ENCODE data around the gene SIRT4. TPM values are rescaled to one million over a fixed set of nuclear protein-coding genes. Genes with fewer than 3 reads are reported as not detected.

SIRT4 gene
- total RNA-seq, 1 donor from 2014 or later = not detected

DNA sequence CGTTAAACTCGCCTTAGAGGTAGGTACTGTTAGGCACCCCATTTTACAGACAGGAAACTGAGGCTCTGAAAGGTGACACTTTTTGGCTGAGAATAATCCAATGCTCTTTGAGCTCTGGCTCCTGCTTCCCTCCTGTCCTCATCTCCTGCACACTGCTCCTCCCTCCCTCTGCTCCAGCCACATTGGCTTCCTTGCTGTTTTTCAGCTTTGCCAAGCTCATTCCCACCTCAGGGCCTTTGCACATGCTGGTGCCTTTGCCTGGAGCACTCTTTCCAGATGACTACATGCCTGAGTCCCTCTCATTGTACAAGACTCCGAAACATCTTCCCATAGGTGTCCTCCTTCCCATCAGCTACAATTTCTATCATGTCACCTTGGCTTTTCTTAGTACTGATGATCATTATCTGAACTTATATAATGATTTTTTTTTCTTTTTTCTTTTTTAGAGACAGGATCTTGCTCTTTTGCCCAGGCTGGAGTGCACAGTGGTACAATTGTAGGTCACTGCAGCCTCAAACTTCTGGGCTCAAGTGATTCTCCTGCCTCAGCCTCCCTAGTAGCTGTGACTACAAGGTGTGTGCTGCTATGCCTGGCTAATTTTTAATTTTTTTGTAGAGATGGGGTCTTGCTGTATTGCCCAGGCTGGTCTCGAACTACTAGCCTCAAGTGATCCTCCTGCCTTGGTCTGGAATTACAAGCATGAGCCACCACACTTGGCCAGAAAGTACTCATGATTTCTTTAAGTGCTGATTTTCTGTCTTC lies 51.6 kb downstream of the SIRT4 start:
- no peak overlapping the region for H3K4me3 ChIP-seq
- no peaks in the 10 kb centered on the region for H3K36me3 ChIP-seq
- H3K27me3 ChIP-seq = no peaks in the 10 kb centered on the region
- H3K4me1 ChIP-seq = no peaks in the 10 kb centered on the region
- TF ChIP-seq POLR2AphosphoS5 (IDR thresholded peaks at IDR 0.05; ENCODE audit: insufficient read depth in 1 of 2, low read depth in 1 of 2) = no peak
- H3K27ac ChIP-seq = no peak overlapping the region
- DNase-seq (ENCODE audit: extremely low spot score in 2 of 2) = no peak
- intact Hi-C loops (cut with DNase I) = no loop called here
- no peaks in the 10 kb centered on the region for H3K9me3 ChIP-seq

- no peak for TF ChIP-seq POLR2A (IDR thresholded peaks at IDR 0.05)
- TF ChIP-seq, protein P1, sequence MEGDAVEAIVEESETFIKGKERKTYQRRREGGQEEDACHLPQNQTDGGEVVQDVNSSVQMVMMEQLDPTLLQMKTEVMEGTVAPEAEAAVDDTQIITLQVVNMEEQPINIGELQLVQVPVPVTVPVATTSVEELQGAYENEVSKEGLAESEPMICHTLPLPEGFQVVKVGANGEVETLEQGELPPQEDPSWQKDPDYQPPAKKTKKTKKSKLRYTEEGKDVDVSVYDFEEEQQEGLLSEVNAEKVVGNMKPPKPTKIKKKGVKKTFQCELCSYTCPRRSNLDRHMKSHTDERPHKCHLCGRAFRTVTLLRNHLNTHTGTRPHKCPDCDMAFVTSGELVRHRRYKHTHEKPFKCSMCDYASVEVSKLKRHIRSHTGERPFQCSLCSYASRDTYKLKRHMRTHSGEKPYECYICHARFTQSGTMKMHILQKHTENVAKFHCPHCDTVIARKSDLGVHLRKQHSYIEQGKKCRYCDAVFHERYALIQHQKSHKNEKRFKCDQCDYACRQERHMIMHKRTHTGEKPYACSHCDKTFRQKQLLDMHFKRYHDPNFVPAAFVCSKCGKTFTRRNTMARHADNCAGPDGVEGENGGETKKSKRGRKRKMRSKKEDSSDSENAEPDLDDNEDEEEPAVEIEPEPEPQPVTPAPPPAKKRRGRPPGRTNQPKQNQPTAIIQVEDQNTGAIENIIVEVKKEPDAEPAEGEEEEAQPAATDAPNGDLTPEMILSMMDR (IDR thresholded peaks at IDR 0.05) = peak; percentile 69 to 86 (median 84)
- no peak for DNase-seq (ENCODE audit: extremely low spot score in 2 of 2)
- H3K4me3 ChIP-seq = no peak overlapping the region
- no peaks in the 10 kb centered on the region for H3K27me3 ChIP-seq
- no peaks in the 10 kb centered on the region for H3K9me3 ChIP-seq
- H3K27ac ChIP-seq = no peak overlapping the region
- H3K4me1 ChIP-seq = peaks cover 5% of the 10 kb centered on the region
- intact Hi-C loops (cut with DNase I) = loop anchor here (5.0 kb wide), 1 partner anchor 71 kb away; no protein-coding TSS in a partner anchor
- no peaks in the 10 kb centered on the region for H3K36me3 ChIP-seq
Observed at GRCh38 chr12:120356567-120357030, 54.5 kb downstream of the SIRT4 start.

DNA sequence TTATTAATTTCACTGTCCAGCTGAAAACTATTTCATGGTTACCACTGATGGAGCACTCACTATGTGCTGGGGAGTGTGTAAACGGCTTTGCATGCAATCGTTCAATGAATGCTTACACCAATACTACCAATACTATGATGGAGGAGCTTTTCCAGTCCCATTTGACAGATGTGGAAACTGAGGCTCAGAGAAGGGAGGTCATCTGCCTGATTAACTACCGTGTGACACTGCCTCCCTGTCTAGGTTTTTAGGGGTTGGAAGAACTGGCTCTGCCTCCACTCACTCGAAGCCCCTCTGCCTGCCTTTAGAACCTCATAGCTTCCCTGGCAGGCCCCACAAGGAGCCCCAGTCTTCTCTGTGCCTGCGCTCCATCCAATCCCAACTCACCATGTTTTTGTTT lies 55.0 kb downstream of the SIRT4 start:
- intact Hi-C loops (cut with DNase I) = loop anchor here (5.0 kb wide), 1 partner anchor 70 kb away; no protein-coding TSS in a partner anchor
- DNase-seq (ENCODE audit: extremely low spot score in 2 of 2) = no peak
- Histone ChIP-seq H3K4me1 (peaks cover 10% of the 10 kb centered on the region), H3K4me3 (no peak overlapping the region), H3K27ac (no peak overlapping the region), H3K27me3 (no peaks in the 10 kb centered on the region), H3K9me3 (no peaks in the 10 kb centered on the region), H3K36me3 (no peaks in the 10 kb centered on the region)
- TF ChIP-seq, protein P1 (IDR thresholded peaks at IDR 0.05) = no peak
- no peak for TF ChIP-seq POLR2AphosphoS5 (IDR thresholded peaks at IDR 0.05; ENCODE audit: insufficient read depth in 1 of 2, low read depth in 1 of 2)
- TF ChIP-seq POLR2A (IDR thresholded peaks at IDR 0.05) = no peak

DNA sequence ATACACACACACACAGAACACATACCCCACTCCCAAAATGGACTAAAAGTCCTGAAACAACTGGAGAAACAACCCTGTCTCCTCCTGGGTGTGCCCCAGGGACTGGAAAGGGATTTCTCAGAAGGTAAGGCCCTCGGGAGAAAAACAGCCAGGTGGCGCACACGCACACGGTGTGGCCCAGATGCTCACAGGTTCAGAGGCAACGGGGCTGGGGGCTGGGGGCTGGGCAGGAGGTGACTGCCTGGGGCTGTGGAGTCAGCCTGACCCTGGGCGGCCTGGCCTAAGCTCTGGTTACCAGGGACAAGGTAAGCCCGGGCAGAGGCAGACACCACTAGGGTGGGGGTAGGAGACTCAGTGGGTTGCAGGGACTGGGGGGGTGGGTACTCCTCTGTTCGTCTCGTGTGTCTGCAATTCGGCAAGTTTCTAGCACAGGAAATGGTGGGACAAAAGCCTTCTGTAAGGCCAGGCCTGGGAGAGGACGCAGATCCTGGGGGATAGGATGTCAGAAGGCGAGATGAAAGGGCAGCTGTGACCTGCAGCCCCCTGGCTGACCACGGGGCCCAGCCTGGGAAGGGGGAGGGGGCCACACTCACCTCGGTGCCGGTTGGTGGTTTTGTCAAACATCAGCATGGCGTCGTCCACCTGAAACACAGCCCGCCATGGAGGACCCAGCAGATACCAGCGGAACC lies 56.4 kb downstream of the SIRT4 start:
- intact Hi-C loops (cut with DNase I) = loop anchor here (5.0 kb wide), 1 partner anchor 69 kb away; no protein-coding TSS in a partner anchor
- Histone ChIP-seq H3K36me3 (no peaks in the 10 kb centered on the region), H3K4me3 (no peak overlapping the region), H3K9me3 (no peaks in the 10 kb centered on the region), H3K27me3 (no peaks in the 10 kb centered on the region), H3K27ac (no peak overlapping the region), H3K4me1 (peaks cover 11% of the 10 kb centered on the region)
- no peak for DNase-seq (ENCODE audit: extremely low spot score in 2 of 2)
- TF ChIP-seq, protein P1 (IDR thresholded peaks at IDR 0.05) = no peak
- TF ChIP-seq POLR2A (IDR thresholded peaks at IDR 0.05) = no peak
- no peak for TF ChIP-seq POLR2AphosphoS5 (IDR thresholded peaks at IDR 0.05; ENCODE audit: insufficient read depth in 1 of 2, low read depth in 1 of 2)

DNA sequence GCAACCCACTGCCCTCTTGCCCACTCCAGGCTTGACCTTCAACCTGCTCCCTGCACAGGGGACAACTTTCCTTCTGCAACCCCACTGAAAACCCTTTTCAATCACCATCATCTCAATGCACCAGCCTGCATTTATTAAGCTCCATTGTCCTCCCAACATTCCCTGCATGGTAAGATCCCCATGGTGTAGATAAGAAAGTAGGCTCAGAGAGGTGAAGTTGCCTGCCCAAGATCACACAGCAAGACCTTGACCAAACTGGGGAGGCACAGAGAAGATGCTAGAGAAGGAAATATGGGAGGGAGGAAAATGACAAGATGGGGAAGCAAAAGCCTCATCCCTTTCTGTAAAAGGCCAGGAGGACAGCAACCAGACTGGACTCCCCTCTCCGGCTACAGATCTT lies 57.0 kb downstream of the SIRT4 start:
- DNase-seq (ENCODE audit: extremely low spot score in 2 of 2) = no peak
- TF ChIP-seq POLR2A (IDR thresholded peaks at IDR 0.05) (no peak), POLR2AphosphoS5 (IDR thresholded peaks at IDR 0.05; ENCODE audit: insufficient read depth in 1 of 2, low read depth in 1 of 2) (no peak)
- TF ChIP-seq, protein P1 (IDR thresholded peaks at IDR 0.05) = no peak
- Histone ChIP-seq H3K4me1 (peaks cover 11% of the 10 kb centered on the region), H3K27ac (no peak overlapping the region), H3K36me3 (no peaks in the 10 kb centered on the region), H3K9me3 (no peaks in the 10 kb centered on the region), H3K4me3 (no peak overlapping the region), H3K27me3 (no peaks in the 10 kb centered on the region)
- intact Hi-C loops (cut with DNase I) = loop anchor here (5.0 kb wide), 1 partner anchor 68 kb away; no protein-coding TSS in a partner anchor

Measured in vagina (tissue), 2 donors.